Fibroblast of skin of right quadriceps (primary cell): Measurements from ENCODE around the gene HRH1.
"Not testable (repeated sequence)": the region's sequence is repeated elsewhere in the genome, so short reads cannot be mapped to it uniquely, and the experiment has no call there.

Experiments
- DNase-seq: peaks from one replicate; pipeline ENCODE4 v3.0.0-alpha.2; 2013

HRH1 gene

GRCh38 chr3:11245827-11246662 is 91.8 kb downstream of the HRH1 start:
- no peak for DNase-seq

DNA sequence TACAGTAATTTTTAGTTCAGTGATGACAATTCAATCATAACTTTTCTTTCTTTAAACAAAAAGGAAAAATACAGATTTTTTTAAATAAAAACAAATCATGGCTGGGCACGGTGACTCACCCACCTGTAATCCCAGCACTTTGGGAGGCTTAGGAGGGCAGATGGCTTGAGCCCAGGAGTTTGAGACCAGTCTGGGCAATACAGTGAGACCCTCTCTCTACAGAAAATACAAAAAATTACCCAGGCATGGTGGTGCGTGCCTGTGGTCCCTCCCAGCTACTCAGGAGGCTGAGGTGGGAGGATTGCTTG is 92.3 kb downstream of the HRH1 start:
- DNase-seq, result no peak

DNA sequence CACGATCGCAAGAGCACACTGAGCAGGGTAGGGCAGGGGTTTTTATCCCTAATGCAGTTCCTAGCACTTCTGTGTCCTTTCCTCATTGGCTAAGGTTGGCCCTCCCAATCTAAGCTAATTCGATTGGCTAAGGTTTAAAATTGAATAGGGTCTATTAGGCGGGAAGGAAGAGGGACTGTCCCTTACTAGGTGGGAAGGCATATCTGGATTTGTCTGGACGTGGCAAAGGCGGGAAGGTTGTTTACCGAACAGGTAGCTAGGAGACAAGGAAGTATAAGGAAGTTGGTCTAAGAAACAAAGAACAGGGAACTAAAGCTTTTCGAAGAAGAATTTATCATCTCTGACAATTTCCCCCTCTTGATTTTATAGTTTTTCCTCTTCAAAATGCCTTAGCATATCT is 93.1 kb downstream of the HRH1 start:
- DNase-seq, result no peak

GRCh38 chr3:11248596-11248995 is 94.3 kb downstream of the HRH1 start:
- DNase-seq, result no peak

GRCh38 chr3:11250902-11251806 is 96.9 kb downstream of the HRH1 start:
- no peak for DNase-seq

DNA sequence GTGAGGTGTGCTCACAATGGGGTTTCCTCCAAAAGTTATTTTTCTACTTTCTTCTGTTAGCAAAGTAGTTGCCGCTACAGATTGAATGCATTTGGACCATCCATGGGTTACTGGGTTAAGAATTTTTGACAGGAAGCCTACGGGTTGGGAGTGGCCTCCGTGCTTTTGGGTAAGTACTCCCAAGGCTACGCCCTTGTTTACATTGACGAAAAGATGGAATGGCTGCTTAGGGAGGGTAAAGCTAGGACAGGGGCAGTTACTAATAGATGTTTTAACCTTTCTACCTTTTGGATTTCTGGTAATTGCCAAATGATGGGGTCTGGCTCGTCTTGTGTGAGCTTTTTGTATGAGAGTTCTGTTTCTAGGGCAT is 97.5 kb downstream of the HRH1 start:
- no peak for DNase-seq

- DNase-seq, result no peak
Observed at GRCh38 chr3:11254876-11255275, 100.6 kb downstream of the HRH1 start.

DNA sequence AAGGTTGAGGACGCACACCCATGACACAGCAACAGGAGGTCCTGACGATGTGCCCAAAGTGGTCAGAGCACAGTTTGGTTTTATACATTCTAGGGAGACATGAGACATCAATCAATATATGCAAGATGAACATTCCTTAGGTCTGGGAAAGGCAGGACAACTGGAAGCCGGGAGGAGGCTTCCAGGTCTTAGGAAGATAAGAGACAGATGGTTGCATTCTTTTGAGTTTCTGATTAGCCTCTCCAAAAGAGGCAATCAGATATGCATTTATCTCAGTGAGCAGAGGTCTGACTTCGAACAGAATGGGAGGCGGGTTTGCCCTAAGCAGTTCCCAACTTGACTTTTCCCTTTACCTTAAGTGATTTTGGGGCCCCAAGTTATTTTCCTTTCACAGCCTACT is 101.2 kb downstream of the HRH1 start:
- DNase-seq, result not testable (repeated sequence)

DNA sequence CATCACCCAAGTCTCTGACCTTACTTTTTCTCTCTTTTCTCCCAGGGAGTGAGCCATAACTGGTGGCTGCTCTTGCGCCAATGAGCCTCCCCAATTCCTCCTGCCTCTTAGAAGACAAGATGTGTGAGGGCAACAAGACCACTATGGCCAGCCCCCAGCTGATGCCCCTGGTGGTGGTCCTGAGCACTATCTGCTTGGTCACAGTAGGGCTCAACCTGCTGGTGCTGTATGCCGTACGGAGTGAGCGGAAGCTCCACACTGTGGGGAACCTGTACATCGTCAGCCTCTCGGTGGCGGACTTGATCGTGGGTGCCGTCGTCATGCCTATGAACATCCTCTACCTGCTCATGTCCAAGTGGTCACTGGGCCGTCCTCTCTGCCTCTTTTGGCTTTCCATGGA is 104.7 kb downstream of the HRH1 start:
- no peak for DNase-seq

GRCh38 chr3:11260460-11260859 is 106.2 kb downstream of the HRH1 start:
- no peak for DNase-seq

DNA sequence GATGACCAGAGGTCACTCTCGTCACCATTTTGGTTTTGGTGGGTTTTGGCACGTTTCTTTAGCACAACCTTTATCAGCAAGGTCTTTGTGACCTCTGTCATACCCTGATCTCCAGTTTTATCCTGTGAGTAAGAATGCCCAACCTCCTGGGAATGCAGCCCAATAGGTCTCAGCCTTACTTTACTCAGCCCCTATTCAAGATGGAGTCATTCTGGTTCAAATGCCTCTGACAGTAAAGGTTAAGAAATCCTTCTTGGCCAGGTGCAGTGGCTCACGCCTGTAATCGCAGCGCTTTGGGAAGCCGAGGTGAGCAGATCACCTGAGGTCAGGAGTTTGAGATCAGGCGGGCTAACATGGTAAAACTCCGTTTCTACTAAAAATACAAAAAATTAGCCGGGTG is 114.7 kb downstream of the HRH1 start:
- DNase-seq, result no peak

- peak; percentile 97 for DNase-seq
Observed at GRCh38 chr3:11271986-11272904, 118.0 kb downstream of the HRH1 start, which contains the start of gene ATG7. TSS of gene ATG7 (plus strand) at chr3:11272397. CDS start at chr3:11298696, 26,299 bp downstream.

DNA sequence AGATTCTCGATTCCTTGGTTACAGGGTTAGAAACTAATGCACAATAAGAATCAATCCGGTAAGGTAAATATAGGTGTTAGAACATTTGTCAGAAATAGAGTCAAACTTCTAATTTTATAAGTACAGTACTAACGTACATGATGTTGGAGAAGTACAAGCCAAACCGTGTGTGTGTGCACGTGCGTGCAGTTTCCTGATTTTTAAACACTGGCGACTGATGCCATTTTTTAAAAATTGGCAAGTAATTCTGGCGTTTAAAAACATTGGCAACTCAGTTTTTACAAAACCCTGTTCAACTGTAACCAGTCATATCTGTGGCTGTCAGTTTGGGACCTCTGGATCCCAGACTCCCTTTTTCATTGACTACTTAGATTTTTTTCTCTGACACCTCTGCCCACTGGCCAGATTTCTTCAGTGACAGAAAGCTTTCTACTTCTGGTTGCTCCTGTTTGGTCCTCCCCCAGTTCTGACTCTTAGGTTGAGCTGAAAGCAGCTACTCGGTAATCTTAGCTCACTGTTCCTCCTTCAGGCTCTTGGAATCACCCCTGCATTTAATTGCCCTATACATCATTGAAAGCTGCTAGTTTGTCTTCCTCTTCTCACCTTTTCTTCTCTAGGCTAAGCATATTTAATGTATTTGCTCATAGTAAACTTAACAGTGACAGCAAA is 118.7 kb downstream of the HRH1 start:
- DNase-seq, result no peak

- no peak for DNase-seq
Observed at GRCh38 chr3:11273891-11274291, 119.6 kb downstream of the HRH1 start.

DNA sequence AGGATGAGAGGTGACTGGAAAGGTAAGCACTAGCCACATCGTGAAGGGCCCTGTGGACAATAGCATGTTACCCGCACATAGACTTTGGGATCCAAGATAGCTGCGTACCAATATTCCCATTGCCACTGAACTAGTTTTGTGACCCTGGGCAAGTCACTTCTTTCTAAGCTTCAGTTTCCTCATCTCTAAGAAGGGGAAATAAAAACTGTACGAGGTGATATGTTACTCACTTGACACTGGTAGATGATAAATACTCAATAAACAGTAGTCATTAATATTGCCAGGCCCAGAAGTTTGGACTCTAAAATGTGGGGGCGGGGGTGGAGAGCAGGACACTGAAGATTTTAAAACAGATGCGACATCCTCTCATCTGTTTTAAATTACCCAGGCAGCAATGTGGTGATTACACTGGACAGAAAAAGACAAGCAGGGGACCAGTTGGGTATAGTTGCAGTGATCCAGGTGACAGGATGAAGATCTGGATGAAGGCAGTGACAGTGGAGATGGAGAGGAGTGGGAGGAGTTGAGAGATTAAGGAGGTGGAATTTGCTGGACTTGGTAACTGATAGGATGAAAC is 120.4 kb downstream of the HRH1 start:
- no peak for DNase-seq

DNA sequence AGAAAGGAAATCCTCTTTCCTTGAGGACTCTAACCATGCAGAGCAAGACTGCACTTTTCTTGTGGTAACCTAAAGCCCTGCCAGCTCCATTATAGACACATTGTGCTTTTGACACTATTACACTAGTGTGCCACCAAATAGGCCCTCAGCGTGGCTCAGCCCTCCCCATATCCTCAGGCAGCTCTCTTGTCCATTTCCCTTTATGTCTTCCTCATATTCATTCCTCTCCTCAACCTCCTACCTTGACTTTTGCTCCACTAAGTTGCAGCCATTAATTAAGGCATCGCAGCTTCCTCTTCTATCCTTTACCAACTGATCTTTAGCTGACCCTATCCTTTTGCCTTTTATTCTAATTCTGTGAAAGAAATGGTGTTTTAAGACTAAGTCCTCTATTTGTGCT is 121.6 kb downstream of the HRH1 start:
- DNase-seq, result no peak

DNA sequence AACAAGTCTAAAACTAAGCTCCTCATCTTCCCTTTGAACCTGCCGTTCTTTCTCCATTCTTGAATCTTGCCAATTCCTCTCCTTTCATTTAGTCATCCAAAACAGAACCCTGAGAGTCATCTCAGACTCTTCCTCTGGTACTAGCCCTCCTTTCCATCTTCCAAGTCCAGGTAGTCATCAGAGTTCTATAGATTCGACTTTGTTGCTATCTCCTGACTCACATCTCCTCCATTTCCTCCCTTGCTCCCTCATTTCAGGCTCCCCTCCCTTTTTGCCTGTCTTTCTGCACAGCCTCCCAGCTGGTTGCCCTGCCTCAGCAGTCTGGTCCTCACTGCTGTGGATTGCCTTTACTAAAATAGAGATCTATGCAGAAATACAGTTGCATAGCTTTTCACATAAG is 122.6 kb downstream of the HRH1 start:
- DNase-seq, result no peak

- peak; percentile 46 for DNase-seq
Observed at GRCh38 chr3:11282250-11283138, 128.2 kb downstream of the HRH1 start.

DNA sequence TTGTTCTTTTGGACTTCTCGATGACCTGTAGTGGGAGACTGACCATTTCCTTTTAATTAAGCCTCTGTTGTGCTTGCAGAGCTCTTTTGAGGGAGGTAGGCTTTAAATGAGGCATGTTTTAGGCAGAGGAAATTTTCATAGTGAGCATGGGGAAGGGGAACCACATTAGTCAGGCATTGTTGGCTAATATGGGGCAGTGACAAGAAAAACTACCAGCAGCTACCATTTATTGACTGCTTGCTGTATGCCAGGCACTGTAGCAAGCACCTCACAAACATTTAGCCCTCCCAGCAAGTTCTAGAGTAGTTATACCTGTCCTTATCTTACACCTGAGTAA is 128.8 kb downstream of the HRH1 start:
- no peak for DNase-seq

DNA sequence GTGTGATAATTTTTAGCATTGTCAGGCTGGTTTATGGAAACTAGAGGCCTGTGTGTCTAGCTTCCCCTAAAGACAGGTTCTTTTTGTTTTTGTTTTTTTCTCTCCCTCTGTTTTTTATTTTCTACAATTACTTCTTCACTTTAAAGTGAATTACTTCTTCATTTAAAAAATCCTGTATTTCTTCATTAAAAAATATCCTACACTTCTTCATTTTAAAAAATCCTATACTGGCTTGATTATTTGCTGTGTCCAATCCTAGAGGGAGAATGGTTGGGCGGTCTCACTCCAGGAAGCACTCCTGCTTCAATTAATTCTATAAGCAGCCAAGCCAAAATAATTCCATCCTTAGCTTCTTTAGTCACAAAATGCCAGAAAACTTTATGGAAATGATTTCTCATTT is 129.7 kb downstream of the HRH1 start:
- DNase-seq, result no peak

DNA sequence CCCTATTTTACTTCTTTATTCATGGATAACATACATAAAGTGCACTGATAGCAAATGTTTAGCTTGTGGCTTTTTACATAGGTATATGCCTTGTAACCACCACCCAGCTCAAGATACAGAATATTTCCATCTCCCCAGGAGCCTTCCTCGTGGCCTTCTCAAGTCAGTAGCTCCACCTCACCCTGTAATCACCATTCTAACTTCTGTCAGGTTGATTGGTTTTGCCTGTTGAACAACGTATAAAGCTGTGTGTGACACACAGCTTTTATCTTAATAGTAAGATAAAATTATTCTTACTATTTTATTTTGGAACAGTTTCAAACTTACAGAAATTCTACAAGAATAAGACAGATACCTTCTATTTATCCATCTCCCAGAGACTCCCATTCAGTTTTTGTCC is 131.2 kb downstream of the HRH1 start:
- DNase-seq, result no peak
